WI38 (cell line): ENCODE measurements around the gene HAND1.

Source experiments
- H3K4me3 ChIP-seq: 2 replicates; pipeline ENCODE4 v1.5.1; 2011; ENCODE audit warnings: low read depth, mild to moderate bottlenecking, control low read depth, low read length
- CTCF ChIP-seq: IDR thresholded peaks from 2 replicates; pipeline ENCODE4 v1.5.1; 2012; ENCODE audit warnings: low read depth, mild to moderate bottlenecking, control low read depth, low read length

Gene HAND1

GRCh38 chr5:154478224-154478565 is at the start of gene HAND1:
Gene HAND1 (minus strand): TSS chr5:154478227. CDS start chr5:154478008, 219 bp downstream.
- TF ChIP-seq CTCF: no peak
- peak within 1 kb of the TSS; percentile 29 for H3K4me3 ChIP-seq

GRCh38 chr5:154526231-154527226 is 48.5 kb upstream of the HAND1 start:
- no peak overlapping the region for H3K4me3 ChIP-seq
- no peak for TF ChIP-seq CTCF

- no peak for TF ChIP-seq CTCF
- H3K4me3 ChIP-seq: no peak overlapping the region
These were observed 46.8 kb upstream of the HAND1 start for GRCh38 chr5:154524859-154525258.

GRCh38 chr5:154524181-154524580 is 46.2 kb upstream of the HAND1 start:
- no peak for TF ChIP-seq CTCF
- no peak overlapping the region for H3K4me3 ChIP-seq

- TF ChIP-seq CTCF: no peak
- H3K4me3 ChIP-seq: no peak overlapping the region
These were observed 45.7 kb upstream of the HAND1 start for GRCh38 chr5:154523709-154524108.

GRCh38 chr5:154523104-154523503 is 45.1 kb upstream of the HAND1 start:
- TF ChIP-seq CTCF: no peak
- H3K4me3 ChIP-seq: no peak overlapping the region

- no peak overlapping the region for H3K4me3 ChIP-seq
- TF ChIP-seq CTCF: no peak
These were observed 44.3 kb upstream of the HAND1 start for GRCh38 chr5:154522284-154522683.
